Measurements from ENCODE around the gene STMP1. TPM values are rescaled to one million over a fixed set of nuclear protein-coding genes. Genes with fewer than 3 reads are reported as not detected.

Gene STMP1
- total RNA-seq, 1 donor = 18.6 TPM

GRCh38 chr7:135717693-135718092 is 55.4 kb downstream of the STMP1 start:
- no peak for TF ChIP-seq CTCF (IDR thresholded peaks at IDR 0.05; ENCODE audit: insufficient read depth, low read depth, low read length)
- H3K4me3 ChIP-seq (ENCODE audit: low read depth, low read length) = no peak overlapping the region
- DNase-seq (ENCODE audit: low read depth) = no peak

- no peak for DNase-seq (ENCODE audit: low read depth)
- no peak overlapping the region for H3K4me3 ChIP-seq (ENCODE audit: low read depth, low read length)
- no peak for TF ChIP-seq CTCF (IDR thresholded peaks at IDR 0.05; ENCODE audit: insufficient read depth, low read depth, low read length)
Measured at GRCh38 chr7:135718219-135718618, 55.9 kb downstream of the STMP1 start.

GRCh38 chr7:135718794-135719437 is 56.6 kb downstream of the STMP1 start:
- H3K4me3 ChIP-seq (ENCODE audit: low read depth, low read length) = no peak overlapping the region
- no peak for TF ChIP-seq CTCF (IDR thresholded peaks at IDR 0.05; ENCODE audit: insufficient read depth, low read depth, low read length)
- DNase-seq (ENCODE audit: low read depth) = no peak

- no peak for DNase-seq (ENCODE audit: low read depth)
- TF ChIP-seq CTCF (IDR thresholded peaks at IDR 0.05; ENCODE audit: insufficient read depth, low read depth, low read length) = no peak
- no peak overlapping the region for H3K4me3 ChIP-seq (ENCODE audit: low read depth, low read length)
Measured at GRCh38 chr7:135719688-135720087, 57.4 kb downstream of the STMP1 start.

- DNase-seq (ENCODE audit: low read depth) = no peak
- no peak overlapping the region for H3K4me3 ChIP-seq (ENCODE audit: low read depth, low read length)
- no peak for TF ChIP-seq CTCF (IDR thresholded peaks at IDR 0.05; ENCODE audit: insufficient read depth, low read depth, low read length)
Measured at GRCh38 chr7:135721198-135721820, 59.0 kb downstream of the STMP1 start.

- DNase-seq (ENCODE audit: low read depth) = no peak
- H3K4me3 ChIP-seq (ENCODE audit: low read depth, low read length) = no peak overlapping the region
- TF ChIP-seq CTCF (IDR thresholded peaks at IDR 0.05; ENCODE audit: insufficient read depth, low read depth, low read length) = no peak
Measured at GRCh38 chr7:135723411-135723810, 61.1 kb downstream of the STMP1 start.

Small RNA genes within 50 kb of the gene (small RNA-seq; reads per million reads assigned to genes)
- not detected for gene RNU6-1154P

Other genes with a start within 250 kb of the STMP1 start
- gene CNOT4, start 152.4 kb upstream of the STMP1 start, total RNA-seq = 10.3 and 16.4 TPM in 2 replicates
- 52.5 and 75.6 TPM in 2 replicates for gene NUP205, start 104.6 kb upstream of the STMP1 start, total RNA-seq
- gene SLC13A4, start 65.7 kb downstream of the STMP1 start, total RNA-seq = 0.32 TPM in 1 of 2 replicates, not detected in the other
- 2.9 and 3.0 TPM in 2 replicates for gene FAM180A, start 86.3 kb downstream of the STMP1 start, total RNA-seq